ENCODE data around the gene VCAN.

Gene VCAN

GRCh38 chr5:83469075-83469474 lies 2.5 kb upstream of the VCAN start:
- DNase-seq, result no peak

GRCh38 chr5:83470526-83471404 lies 779 bp upstream of the VCAN start:
- no peak for DNase-seq

DNA sequence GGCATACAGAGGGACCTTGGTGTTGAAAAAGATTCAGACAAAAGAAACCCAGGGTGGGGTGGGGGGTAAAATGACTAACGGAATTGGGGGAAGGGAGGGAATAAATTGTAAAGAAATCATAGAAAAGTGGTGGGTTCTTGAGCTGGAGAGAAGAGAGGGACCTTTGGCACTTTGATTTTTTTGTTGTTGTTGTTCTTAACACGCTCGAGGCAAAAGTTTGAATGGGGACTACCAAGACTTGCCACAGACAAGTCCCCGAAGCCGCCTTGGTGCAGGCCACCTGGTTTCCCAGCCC lies 616 bp downstream of the VCAN start:
- no peak for DNase-seq

DNA sequence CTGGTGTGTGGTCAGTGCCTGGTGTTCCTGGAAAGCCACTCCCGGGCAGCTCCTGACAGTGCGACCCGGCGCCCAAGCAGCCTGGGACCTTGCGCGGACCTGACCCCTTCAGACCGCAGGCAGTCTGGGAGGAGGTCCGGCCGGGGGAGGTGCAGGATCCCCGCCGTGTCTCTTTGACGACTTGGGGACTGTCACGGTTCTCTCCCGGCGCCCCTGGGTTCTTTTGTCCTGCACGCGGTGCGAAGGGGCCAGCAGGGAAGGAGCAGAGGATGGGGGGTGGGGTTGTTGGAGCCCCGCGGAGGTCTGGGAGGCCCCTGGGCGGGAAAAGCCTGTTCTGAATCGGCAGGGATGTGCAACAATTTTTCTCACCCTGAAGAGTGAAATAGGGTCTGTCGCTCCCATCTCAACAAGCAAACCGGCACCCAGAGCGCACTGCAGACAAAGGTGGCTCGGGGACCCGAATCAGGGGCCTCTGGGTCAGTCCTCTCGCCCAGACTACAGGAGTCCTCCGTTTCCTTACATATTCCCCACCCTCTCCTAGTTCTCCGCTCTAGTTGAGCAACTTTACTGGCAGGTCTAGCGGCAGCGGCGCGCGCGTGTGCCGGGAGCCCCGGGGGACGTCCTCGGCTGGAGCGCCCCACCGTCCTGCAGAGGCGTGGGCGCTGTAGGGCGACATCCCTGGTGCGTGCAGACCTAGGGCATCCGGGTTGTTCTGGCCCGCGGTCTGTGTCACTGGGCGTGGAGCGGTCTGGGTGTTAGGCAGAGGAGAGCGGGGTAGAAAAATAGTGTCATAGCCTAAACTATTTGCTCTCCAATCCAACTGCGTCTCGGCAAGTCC lies 1.2 kb downstream of the VCAN start:
- no peak for DNase-seq

DNA sequence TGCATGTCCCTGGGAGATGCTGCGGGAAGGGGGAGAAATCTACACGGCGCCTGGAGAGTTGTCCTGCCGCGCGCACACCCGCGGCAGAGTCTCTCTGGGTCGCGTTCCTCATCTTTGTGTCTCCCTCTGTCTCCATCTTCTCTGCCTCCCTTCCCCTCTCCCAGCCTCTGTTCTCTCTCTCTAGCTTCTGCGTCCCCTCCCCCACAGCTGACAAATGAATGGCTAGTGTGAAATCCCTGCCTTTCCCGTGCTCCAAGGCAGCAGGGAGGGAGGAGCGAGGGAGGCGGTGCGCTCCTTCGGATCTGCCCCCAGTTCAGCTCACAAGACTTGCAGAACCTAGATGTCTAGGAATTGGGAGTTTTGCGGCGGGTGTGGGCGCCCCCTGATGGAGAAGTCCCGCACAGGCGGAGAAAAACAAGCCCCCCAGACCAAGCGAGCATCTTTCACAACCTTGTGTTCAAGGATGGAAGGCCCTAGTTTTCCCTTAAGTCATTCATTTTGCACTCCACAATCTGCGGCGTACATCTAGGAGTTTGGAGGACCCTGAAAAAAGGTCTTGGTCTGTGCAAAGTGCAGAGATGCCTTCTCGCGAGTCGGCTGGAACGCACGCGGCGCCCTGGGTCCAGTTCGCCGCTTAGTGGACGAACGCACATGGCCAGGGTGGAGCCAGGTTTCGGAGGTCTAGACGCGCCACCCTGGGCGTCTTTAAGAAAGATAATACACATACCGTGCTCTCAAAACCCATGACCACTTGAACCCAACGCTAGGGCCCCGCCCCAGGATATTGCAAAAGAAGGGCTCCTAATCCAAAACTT lies 2.0 kb downstream of the VCAN start:
- DNase-seq, result peak in 1 of 2 experiments; percentile 21

- no peak for DNase-seq
Measured at GRCh38 chr5:83474161-83474796, 2.7 kb downstream of the VCAN start.

DNA sequence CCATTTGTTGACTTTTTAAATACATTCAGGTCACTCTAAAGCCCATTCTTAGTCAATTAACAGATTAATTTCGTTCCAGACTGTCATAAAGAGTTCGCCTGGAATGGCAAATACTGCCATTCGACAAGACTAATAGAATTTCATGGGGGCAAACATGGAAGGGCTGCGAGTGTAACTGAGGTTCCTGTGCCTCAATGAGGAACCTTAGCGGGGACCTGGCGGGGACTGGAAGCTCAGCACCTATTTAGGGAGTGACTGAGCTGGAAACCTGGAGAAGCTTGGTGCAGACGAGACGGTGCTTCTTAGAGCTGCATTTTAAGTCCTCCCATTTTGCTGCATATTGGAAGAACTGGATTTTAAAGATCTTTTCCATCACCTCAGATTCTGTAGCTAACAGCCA lies 3.4 kb downstream of the VCAN start:
- DNase-seq, result no peak

- no peak for DNase-seq
Measured at GRCh38 chr5:83475391-83475863, 3.9 kb downstream of the VCAN start.

- DNase-seq, result no peak
Measured at GRCh38 chr5:83475935-83476814, 4.6 kb downstream of the VCAN start.

DNA sequence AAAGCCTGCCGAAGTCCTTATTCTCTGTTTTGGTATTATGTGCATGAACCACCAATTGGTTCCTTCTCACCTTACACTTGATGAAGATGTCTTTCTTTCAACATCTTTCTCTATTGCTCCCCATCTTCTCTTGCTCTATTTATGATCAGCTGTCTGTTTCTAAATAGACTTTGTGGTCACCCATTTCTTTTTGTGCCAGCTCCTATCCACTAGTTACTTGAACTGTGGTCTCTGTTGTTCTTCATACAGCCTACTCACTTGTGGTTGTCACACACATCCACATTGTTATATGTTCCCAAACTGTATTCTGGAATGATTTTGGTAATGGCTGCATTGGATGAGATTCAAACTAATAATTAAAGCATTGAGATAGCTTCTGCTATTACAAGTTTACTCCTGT lies 11.4 kb downstream of the VCAN start:
- no peak for DNase-seq

DNA sequence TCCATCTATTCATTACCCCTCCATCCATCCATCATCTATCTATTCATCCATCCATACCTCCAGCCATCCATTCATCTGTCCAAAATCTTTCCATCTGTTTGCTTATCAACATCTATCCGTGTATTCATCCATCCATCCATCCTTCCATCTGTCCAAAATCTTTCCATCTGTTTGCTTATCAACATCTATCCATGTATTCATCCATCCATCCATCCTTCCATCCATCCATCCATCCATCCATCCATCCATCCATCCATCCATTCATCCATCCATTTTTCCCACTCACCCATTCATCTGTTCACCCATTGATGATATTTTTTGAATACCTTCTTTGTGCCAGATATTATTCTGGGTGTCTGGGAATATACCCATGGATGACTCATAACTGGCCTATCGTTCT lies 12.8 kb downstream of the VCAN start:
- no peak for DNase-seq

DNA sequence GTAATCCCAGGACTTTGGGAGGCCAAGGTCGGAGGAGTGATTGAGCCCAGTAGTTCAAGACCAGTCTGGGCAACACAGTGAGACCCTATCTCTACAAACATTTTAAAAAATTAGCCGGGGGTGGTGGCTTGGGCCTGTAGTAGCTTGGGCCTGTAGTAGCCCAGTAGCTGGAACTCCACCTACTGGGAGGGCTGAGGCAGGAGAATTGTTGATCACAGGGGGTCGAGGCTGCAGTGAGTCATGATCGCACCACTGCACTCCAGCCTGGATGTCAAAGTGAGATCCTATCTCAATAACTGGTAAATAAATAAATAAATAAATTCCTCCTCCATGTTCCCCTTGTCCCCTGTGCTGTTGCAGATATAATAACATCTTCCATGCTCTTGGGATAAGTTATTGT lies 14.3 kb downstream of the VCAN start:
- DNase-seq, result no peak

DNA sequence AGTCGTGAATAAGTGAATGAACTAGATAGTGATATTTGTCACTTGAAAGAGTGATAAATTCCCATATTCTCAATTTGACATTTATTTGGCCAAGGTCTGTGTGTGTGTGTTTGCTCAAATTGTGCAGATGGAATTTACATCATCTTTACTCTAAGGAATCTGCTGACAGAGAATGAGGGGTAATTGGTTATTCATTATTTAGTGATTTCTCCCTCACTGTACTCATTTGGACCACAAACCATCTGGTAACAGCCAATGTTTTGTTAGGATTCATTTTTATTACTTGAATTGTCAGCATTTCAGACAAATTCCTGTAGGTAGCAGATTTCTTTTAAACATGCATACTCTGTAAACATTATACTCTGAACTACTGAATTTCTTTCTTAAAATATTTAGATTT lies 15.6 kb downstream of the VCAN start:
- no peak for DNase-seq

GRCh38 chr5:83488271-83488670 lies 16.7 kb downstream of the VCAN start:
- no peak for DNase-seq

DNA sequence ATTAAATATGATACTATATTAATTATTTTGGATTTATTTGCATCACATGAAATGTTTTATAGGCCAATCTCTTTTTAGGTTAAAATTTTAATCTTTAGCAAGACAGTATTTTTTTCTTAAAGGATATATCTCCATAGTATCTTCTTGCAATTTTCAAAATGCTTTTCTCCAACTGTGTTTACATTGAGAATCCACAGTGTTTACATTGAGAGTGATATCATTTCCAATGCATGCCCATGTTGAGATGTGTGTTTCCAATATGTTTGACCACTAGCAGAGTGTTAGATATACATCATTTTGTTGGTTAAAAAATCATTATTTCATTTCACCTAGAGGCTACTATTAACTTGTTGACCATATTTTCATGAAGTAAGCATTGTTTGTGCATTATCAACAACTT lies 17.3 kb downstream of the VCAN start:
- no peak for DNase-seq

- no peak for DNase-seq
Measured at GRCh38 chr5:83490203-83490602, 18.7 kb downstream of the VCAN start.

GRCh38 chr5:83492331-83492730 lies 20.8 kb downstream of the VCAN start:
- DNase-seq, result no peak

- no peak for DNase-seq
Measured at GRCh38 chr5:83493644-83494043, 22.1 kb downstream of the VCAN start.

- DNase-seq, result no peak
Measured at GRCh38 chr5:83494087-83494620, 22.6 kb downstream of the VCAN start.

- no peak for DNase-seq
Measured at GRCh38 chr5:83494666-83495065, 23.1 kb downstream of the VCAN start.

DNA sequence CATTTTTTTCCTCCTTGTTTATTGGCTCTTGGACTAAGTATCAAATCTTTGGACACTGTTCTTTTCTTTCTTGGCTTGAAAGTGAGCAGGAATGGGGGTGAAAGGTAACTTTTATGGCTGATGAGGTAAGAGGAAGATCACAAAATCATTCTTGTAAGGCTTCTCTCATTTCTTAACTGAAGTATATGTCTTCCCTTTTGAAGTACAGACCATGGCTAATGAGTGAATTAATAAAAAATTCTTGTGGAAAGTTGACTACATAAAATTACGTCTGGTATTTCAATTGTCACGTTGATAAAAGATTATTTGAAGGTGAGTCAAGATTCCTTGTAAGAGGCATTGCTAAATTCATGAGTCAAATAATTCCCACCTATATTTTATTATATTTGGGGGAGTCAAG lies 25.1 kb downstream of the VCAN start:
- DNase-seq, result no peak

- no peak for DNase-seq
Measured at GRCh38 chr5:83498585-83498984, 27.0 kb downstream of the VCAN start.
